ENCODE results near the gene NKAP. TPM values are rescaled to one million over a fixed set of nuclear protein-coding genes. Genes with fewer than 3 reads are reported as not detected.

Gene NKAP
- total and polyA plus RNA-seq, 2 of the 13 experiments (the other 11 are each of a cell fraction or from before 2014, with no cell fraction given) = 3.6 to 6.1 TPM

- TF ChIP-seq, protein P1, sequence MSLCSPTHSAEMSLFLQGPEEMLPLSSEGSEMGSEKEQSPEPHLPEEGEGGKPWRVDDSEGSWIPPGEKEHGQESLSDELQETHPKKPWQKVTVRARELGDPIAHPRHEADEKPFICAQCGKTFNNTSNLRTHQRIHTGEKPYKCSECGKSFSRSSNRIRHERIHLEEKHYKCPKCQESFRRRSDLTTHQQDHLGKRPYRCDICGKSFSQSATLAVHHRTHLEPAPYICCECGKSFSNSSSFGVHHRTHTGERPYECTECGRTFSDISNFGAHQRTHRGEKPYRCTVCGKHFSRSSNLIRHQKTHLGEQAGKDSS (CRISPR knock-in tag; IDR thresholded peaks at IDR 0.05; ENCODE audit: borderline replicate concordance, low read depth) = no peak
- TF ChIP-seq NFRKB (IDR thresholded peaks at IDR 0.05) = no peak
- TF ChIP-seq KLF13 (CRISPR knock-in tag; IDR thresholded peaks at IDR 0.05) = no peak
- TF ChIP-seq ZNF432 (CRISPR knock-in tag; IDR thresholded peaks at IDR 0.05; ENCODE audit: borderline replicate concordance) = no peak
- no peak for TF ChIP-seq ZNF788 (CRISPR knock-in tag; IDR thresholded peaks at IDR 0.05; ENCODE audit: borderline replicate concordance)
- TF ChIP-seq, protein P2, sequence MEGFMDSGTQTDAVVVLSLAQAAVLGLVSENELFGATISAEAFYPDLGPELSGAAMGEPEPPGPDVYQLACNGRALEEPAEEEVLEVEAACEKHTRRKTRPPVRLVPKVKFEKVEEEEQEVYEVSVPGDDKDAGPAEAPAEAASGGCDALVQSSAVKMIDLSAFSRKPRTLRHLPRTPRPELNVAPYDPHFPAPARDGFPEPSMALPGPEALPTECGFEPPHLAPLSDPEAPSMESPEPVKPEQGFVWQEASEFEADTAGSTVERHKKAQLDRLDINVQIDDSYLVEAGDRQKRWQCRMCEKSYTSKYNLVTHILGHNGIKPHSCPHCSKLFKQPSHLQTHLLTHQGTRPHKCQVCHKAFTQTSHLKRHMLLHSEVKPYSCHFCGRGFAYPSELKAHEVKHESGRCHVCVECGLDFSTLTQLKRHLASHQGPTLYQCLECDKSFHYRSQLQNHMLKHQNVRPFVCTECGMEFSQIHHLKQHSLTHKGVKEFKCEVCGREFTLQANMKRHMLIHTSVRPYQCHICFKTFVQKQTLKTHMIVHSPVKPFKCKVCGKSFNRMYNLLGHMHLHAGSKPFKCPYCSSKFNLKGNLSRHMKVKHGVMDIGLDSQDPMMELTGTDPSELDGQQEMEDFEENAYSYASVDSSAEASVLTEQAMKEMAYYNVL (CRISPR knock-in tag; IDR thresholded peaks at IDR 0.05; ENCODE audit: borderline replicate concordance) = no peak
- TF ChIP-seq SMARCC2 (IDR thresholded peaks at IDR 0.05) = no peak
- no peak for TF ChIP-seq NFIB (CRISPR knock-in tag; IDR thresholded peaks at IDR 0.05; ENCODE audit: borderline replicate concordance)
- no peak for TF ChIP-seq NR2F6 (IDR thresholded peaks at IDR 0.05)
- TF ChIP-seq NR2F6 (CRISPR knock-in tag; IDR thresholded peaks at IDR 0.05) = no peak
- TF ChIP-seq, protein P3, sequence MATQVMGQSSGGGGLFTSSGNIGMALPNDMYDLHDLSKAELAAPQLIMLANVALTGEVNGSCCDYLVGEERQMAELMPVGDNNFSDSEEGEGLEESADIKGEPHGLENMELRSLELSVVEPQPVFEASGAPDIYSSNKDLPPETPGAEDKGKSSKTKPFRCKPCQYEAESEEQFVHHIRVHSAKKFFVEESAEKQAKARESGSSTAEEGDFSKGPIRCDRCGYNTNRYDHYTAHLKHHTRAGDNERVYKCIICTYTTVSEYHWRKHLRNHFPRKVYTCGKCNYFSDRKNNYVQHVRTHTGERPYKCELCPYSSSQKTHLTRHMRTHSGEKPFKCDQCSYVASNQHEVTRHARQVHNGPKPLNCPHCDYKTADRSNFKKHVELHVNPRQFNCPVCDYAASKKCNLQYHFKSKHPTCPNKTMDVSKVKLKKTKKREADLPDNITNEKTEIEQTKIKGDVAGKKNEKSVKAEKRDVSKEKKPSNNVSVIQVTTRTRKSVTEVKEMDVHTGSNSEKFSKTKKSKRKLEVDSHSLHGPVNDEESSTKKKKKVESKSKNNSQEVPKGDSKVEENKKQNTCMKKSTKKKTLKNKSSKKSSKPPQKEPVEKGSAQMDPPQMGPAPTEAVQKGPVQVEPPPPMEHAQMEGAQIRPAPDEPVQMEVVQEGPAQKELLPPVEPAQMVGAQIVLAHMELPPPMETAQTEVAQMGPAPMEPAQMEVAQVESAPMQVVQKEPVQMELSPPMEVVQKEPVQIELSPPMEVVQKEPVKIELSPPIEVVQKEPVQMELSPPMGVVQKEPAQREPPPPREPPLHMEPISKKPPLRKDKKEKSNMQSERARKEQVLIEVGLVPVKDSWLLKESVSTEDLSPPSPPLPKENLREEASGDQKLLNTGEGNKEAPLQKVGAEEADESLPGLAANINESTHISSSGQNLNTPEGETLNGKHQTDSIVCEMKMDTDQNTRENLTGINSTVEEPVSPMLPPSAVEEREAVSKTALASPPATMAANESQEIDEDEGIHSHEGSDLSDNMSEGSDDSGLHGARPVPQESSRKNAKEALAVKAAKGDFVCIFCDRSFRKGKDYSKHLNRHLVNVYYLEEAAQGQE (IDR thresholded peaks at IDR 0.05; ENCODE audit: borderline replicate concordance in 1 of 2, low read depth in 1 of 2, low read length in 2 of 2) = peak in 1 of 2 experiments; percentile 39; a peak in 1 of 4 replicates
- 0 out of 2 replicates have a peak, but pooled peaks have one; percentile 35 for TF ChIP-seq HOXD1 (CRISPR knock-in tag; IDR thresholded peaks at IDR 0.05)
- TF ChIP-seq ZNF562 (CRISPR knock-in tag; IDR thresholded peaks at IDR 0.05; ENCODE audit: borderline replicate concordance) = no peak
- peak; percentile 57 for TF ChIP-seq ZGPAT (CRISPR knock-in tag; IDR thresholded peaks at IDR 0.05)
- TF ChIP-seq ZC3H4 (CRISPR knock-in tag; IDR thresholded peaks at IDR 0.05; ENCODE audit: borderline replicate concordance) = no peak
- TF ChIP-seq, protein P4, sequence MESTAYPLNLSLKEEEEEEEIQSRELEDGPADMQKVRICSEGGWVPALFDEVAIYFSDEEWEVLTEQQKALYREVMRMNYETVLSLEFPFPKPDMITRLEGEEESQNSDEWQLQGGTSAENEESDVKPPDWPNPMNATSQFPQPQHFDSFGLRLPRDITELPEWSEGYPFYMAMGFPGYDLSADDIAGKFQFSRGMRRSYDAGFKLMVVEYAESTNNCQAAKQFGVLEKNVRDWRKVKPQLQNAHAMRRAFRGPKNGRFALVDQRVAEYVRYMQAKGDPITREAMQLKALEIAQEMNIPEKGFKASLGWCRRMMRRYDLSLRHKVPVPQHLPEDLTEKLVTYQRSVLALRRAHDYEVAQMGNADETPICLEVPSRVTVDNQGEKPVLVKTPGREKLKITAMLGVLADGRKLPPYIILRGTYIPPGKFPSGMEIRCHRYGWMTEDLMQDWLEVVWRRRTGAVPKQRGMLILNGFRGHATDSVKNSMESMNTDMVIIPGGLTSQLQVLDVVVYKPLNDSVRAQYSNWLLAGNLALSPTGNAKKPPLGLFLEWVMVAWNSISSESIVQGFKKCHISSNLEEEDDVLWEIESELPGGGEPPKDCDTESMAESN (CRISPR knock-in tag; conservative IDR thresholded peaks at IDR 0.05) = peak; percentile 48; the same call in 1 of the 2 replicates
- TF ChIP-seq ZNF841 (CRISPR knock-in tag; IDR thresholded peaks at IDR 0.05; ENCODE audit: borderline replicate concordance) = no peak
These were observed 71.8 kb downstream of the NKAP start, which contains the start of the genes NDUFA1 and RNF113A (continued) for GRCh38 chrX:119871599-119872395.

All from HepG2 (cell line).